HCT116 (cell line): ENCODE data around the gene PRELID2.

Source experiments
- EZH2 ChIP-seq: fragments of 200-600 bp; sonication (generic); IDR thresholded peaks from 2 replicates; pipeline ENCODE4 v1.6.1; 2017; ENCODE audit warnings: antibody characterized with exemption, mixed run types
- FOSL1 ChIP-seq: IDR thresholded peaks from 2 replicates; pipeline ENCODE4 v1.6.1; 2012; ENCODE audit warnings: low read depth
- JUND ChIP-seq: IDR thresholded peaks from 2 replicates; pipeline ENCODE4 v1.6.1; 2012
- POLR2A ChIP-seq: IDR thresholded peaks from 2 replicates; pipeline ENCODE4 v1.7.0; 2011; ENCODE audit warnings: borderline replicate concordance; ENCODE audit not compliant: insufficient read depth, insufficient read length; ENCODE audit errors: extremely low read depth
- POLR2AphosphoS5 ChIP-seq: IDR thresholded peaks from 2 replicates; pipeline ENCODE4 v1.6.1; 2011; ENCODE audit warnings: mild to moderate bottlenecking, low read depth, low read length, moderate library complexity
- RAD21 ChIP-seq: IDR thresholded peaks from 2 replicates; pipeline ENCODE4 v1.6.1; 2012; ENCODE audit warnings: low read depth, mild to moderate bottlenecking
- TF ChIP-seq, protein P1 (sequence below): IDR thresholded peaks from 2 replicates; pipeline ENCODE4 v1.6.1; 2012; ENCODE audit warnings: low read depth
- TF ChIP-seq, protein P2 (sequence below), 3 experiments: fragments of 200-600 bp in 1 of 3; sonication (generic) in 1 of 3; IDR thresholded peaks in 2 of 3; conservative IDR thresholded peaks in 1 of 3; 2 replicates each; pipeline ENCODE4 v1.5.1; 2012 to 2017; ENCODE audit warnings: low read depth in 2 of 3, low read length in 2 of 3, antibody characterized with exemption in 1 of 3, borderline replicate concordance in 1 of 3, control low read depth in 1 of 3, mild to moderate bottlenecking in 1 of 3, mixed read lengths in 1 of 3, mixed run types in 1 of 3, moderate library complexity in 1 of 3; ENCODE audit not compliant: insufficient read depth in 1 of 3
- TF ChIP-seq, protein P3 (sequence below): IDR thresholded peaks from 2 replicates; pipeline ENCODE4 v1.6.1; 2011; ENCODE audit warnings: mild to moderate bottlenecking, low read length, moderate library complexity; ENCODE audit not compliant: insufficient replicate concordance; ENCODE audit errors: extremely low read depth

DNA sequence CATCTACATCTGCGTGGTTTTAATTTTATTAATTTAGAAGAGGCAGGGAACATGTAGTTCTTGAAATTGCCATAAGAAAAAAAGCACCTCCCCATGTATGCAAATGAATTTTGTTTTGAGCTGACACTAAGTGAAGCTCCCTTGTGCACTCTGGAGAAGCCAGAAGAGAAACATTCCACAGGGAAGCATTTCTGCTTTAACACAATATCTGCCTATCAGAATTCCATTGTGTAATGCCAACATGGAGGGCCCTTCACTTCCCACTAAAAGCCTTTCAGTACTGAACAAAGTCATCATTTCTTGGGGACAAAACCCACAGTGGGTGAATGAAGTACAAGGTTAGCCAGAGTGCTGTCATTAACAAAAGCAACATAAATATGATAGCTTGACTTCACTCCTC is 59.7 kb downstream of the PRELID2 start:
- TF ChIP-seq EZH2 (no peak), RAD21 (no peak), FOSL1 (no peak), POLR2A (no peak), JUND (no peak), POLR2AphosphoS5 (no peak)
- TF ChIP-seq, protein P1, sequence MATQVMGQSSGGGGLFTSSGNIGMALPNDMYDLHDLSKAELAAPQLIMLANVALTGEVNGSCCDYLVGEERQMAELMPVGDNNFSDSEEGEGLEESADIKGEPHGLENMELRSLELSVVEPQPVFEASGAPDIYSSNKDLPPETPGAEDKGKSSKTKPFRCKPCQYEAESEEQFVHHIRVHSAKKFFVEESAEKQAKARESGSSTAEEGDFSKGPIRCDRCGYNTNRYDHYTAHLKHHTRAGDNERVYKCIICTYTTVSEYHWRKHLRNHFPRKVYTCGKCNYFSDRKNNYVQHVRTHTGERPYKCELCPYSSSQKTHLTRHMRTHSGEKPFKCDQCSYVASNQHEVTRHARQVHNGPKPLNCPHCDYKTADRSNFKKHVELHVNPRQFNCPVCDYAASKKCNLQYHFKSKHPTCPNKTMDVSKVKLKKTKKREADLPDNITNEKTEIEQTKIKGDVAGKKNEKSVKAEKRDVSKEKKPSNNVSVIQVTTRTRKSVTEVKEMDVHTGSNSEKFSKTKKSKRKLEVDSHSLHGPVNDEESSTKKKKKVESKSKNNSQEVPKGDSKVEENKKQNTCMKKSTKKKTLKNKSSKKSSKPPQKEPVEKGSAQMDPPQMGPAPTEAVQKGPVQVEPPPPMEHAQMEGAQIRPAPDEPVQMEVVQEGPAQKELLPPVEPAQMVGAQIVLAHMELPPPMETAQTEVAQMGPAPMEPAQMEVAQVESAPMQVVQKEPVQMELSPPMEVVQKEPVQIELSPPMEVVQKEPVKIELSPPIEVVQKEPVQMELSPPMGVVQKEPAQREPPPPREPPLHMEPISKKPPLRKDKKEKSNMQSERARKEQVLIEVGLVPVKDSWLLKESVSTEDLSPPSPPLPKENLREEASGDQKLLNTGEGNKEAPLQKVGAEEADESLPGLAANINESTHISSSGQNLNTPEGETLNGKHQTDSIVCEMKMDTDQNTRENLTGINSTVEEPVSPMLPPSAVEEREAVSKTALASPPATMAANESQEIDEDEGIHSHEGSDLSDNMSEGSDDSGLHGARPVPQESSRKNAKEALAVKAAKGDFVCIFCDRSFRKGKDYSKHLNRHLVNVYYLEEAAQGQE = no peak
- TF ChIP-seq, protein P2, sequence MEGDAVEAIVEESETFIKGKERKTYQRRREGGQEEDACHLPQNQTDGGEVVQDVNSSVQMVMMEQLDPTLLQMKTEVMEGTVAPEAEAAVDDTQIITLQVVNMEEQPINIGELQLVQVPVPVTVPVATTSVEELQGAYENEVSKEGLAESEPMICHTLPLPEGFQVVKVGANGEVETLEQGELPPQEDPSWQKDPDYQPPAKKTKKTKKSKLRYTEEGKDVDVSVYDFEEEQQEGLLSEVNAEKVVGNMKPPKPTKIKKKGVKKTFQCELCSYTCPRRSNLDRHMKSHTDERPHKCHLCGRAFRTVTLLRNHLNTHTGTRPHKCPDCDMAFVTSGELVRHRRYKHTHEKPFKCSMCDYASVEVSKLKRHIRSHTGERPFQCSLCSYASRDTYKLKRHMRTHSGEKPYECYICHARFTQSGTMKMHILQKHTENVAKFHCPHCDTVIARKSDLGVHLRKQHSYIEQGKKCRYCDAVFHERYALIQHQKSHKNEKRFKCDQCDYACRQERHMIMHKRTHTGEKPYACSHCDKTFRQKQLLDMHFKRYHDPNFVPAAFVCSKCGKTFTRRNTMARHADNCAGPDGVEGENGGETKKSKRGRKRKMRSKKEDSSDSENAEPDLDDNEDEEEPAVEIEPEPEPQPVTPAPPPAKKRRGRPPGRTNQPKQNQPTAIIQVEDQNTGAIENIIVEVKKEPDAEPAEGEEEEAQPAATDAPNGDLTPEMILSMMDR (IDR thresholded peaks at IDR 0.05 in 2 of 3, conservative IDR thresholded peaks at IDR 0.05 in 1 of 3; ENCODE audit: borderline replicate concordance in 1 of 3, insufficient read depth in 1 of 3, low read depth in 2 of 3, low read length in 2 of 3) = no peak
- TF ChIP-seq, protein P3, sequence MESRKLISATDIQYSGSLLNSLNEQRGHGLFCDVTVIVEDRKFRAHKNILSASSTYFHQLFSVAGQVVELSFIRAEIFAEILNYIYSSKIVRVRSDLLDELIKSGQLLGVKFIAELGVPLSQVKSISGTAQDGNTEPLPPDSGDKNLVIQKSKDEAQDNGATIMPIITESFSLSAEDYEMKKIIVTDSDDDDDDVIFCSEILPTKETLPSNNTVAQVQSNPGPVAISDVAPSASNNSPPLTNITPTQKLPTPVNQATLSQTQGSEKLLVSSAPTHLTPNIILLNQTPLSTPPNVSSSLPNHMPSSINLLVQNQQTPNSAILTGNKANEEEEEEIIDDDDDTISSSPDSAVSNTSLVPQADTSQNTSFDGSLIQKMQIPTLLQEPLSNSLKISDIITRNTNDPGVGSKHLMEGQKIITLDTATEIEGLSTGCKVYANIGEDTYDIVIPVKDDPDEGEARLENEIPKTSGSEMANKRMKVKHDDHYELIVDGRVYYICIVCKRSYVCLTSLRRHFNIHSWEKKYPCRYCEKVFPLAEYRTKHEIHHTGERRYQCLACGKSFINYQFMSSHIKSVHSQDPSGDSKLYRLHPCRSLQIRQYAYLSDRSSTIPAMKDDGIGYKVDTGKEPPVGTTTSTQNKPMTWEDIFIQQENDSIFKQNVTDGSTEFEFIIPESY = no peak
